Activated T-cell treated with anti-CD3 and anti-CD28 coated beads for 24 hours (primary cell): ENCODE data around the gene TUBB6.

Experiments
- DNase-seq: peaks from one replicate; pipeline ENCODE4 v3.0.0-alpha.2; 2020; ENCODE audit warnings: low read depth

TUBB6 gene

GRCh38 chr18:12291161-12291560 is 16.9 kb upstream of the TUBB6 start:
- no peak for DNase-seq

- no peak for DNase-seq
Measured at GRCh38 chr18:12291690-12292089, 16.4 kb upstream of the TUBB6 start.

- DNase-seq, result no peak
Measured at GRCh38 chr18:12293831-12294230, 14.2 kb upstream of the TUBB6 start.

GRCh38 chr18:12295389-12296086 is 12.5 kb upstream of the TUBB6 start:
- DNase-seq, result no peak

- DNase-seq, result no peak
Measured at GRCh38 chr18:12296087-12296403, 12.0 kb upstream of the TUBB6 start.

GRCh38 chr18:12296457-12296856 is 11.6 kb upstream of the TUBB6 start:
- DNase-seq, result no peak

- DNase-seq, result no peak
Measured at GRCh38 chr18:12299862-12300261, 8.2 kb upstream of the TUBB6 start.

- DNase-seq, result no peak
Measured at GRCh38 chr18:12301263-12302005, 6.6 kb upstream of the TUBB6 start.

GRCh38 chr18:12302391-12303147 is 5.5 kb upstream of the TUBB6 start:
- no peak for DNase-seq

- DNase-seq, result no peak
Measured at GRCh38 chr18:12304351-12305210, 3.5 kb upstream of the TUBB6 start.

- no peak for DNase-seq
Measured at GRCh38 chr18:12305211-12305610, 2.8 kb upstream of the TUBB6 start.

- DNase-seq, result no peak
Measured at GRCh38 chr18:12305930-12306629, 2.0 kb upstream of the TUBB6 start.

- no peak for DNase-seq
Measured at GRCh38 chr18:12306752-12307700, 1.0 kb upstream of the TUBB6 start.

GRCh38 chr18:12308386-12309100 is 502 bp downstream of the TUBB6 start:
- no peak for DNase-seq

- no peak for DNase-seq
Measured at GRCh38 chr18:12309683-12310198, 1.7 kb downstream of the TUBB6 start.

- DNase-seq, result no peak
Measured at GRCh38 chr18:12310762-12311161, 2.7 kb downstream of the TUBB6 start.

GRCh38 chr18:12312976-12313375 is 4.9 kb downstream of the TUBB6 start:
- DNase-seq, result no peak

- no peak for DNase-seq
Measured at GRCh38 chr18:12313530-12314245, 5.6 kb downstream of the TUBB6 start.
